SK-N-SH (cell line): Measurements from ENCODE around the gene SPATA25. TPM values are rescaled to one million over a fixed set of nuclear protein-coding genes. Genes with fewer than 3 reads are reported as not detected.
"Not testable (repeated sequence)": the region's sequence is repeated elsewhere in the genome, so short reads cannot be mapped to it uniquely, and the experiment has no call there.

Experiments used
- CTCF ChIA-PET: fragments of 300-600, 350-600 bp; formaldehyde crosslinking; extraction: SDS; loops from one replicate; lab custom pipeline; 2021; lab: Yijun Ruan, JAX
- POLR2A ChIA-PET: fragments of 350-600 bp; sonication (Branson Sonifier 250); formaldehyde crosslinking; extraction: SDS; loops from one replicate; lab custom pipeline; 2020; ENCODE audit warnings: antibody characterized with exemption, inconsistent platforms; lab: Yijun Ruan, JAX
- DNase-seq: peaks from one replicate; pipeline ENCODE4 v3.0.0; 2012
- H2AFZ ChIP-seq: fragments of 200-600 bp; sonication (generic); 2 replicates; pipeline ENCODE4 v1.8.1; 2016; ENCODE audit warnings: antibody characterized with exemption, mild to moderate bottlenecking, low read depth
- H3F3A ChIP-seq: fragments of 200-600 bp; sonication (generic); replicated peaks from 2 replicates; pipeline ENCODE3; 2016; ENCODE audit warnings: antibody characterized with exemption, mild to moderate bottlenecking; ENCODE audit not compliant: insufficient read depth
- H3K27ac ChIP-seq, 2 experiments: fragments of 200-500 bp in 1 of 2; fragments of 200-600 bp in 1 of 2; sonication (Bioruptor generic) in 1 of 2; sonication (generic), shearing (Covaris generic) in 1 of 2; 2 replicates each; pipeline versions ENCODE4 v1.5.1 to v1.6.1; 2014 to 2016; ENCODE audit warnings: low read depth in 2 of 2, inconsistent platforms in 1 of 2, low read length in 1 of 2, mild to moderate bottlenecking in 1 of 2, mixed read lengths in 1 of 2
- H3K27me3 ChIP-seq: fragments of 200-600 bp; sonication (generic), shearing (Covaris generic); 2 replicates; pipeline ENCODE4 v1.6.1; 2016; ENCODE audit warnings: mixed run types; ENCODE audit not compliant: insufficient read depth
- H3K36me3 ChIP-seq, 2 experiments: fragments of 200-500 bp in 1 of 2; fragments of 200-600 bp in 1 of 2; sonication (Bioruptor generic) in 1 of 2; sonication (generic) in 1 of 2; replicated peaks in 1 of 2; 2 replicates each; pipeline versions ENCODE3 to v1.5.1; 2014 to 2016; ENCODE audit warnings: low read length in 1 of 2, mild to moderate bottlenecking in 1 of 2; ENCODE audit not compliant: insufficient read depth in 2 of 2, control insufficient read depth in 1 of 2
- H3K4me1 ChIP-seq, 2 experiments: fragments of 200-500 bp in 1 of 2; fragments of 200-600 bp in 1 of 2; sonication (Bioruptor generic) in 1 of 2; sonication (generic), shearing (Covaris generic) in 1 of 2; 2 replicates each; pipeline versions ENCODE4 v1.5.1 to v1.6.1; 2014 to 2016; ENCODE audit warnings: low read depth in 1 of 2, low read length in 1 of 2, mixed run types in 1 of 2; ENCODE audit not compliant: insufficient read depth in 2 of 2, control insufficient read depth in 1 of 2
- H3K4me2 ChIP-seq: fragments of 200-600 bp; sonication (generic), shearing (Covaris generic); 2 replicates; pipeline ENCODE4 v1.6.1; 2017; ENCODE audit warnings: mixed run types
- H3K4me3 ChIP-seq, 2 experiments: fragments of 200-500 bp in 1 of 2; fragments of 200-600 bp in 1 of 2; sonication (Bioruptor generic) in 1 of 2; sonication (generic), shearing (Covaris generic) in 1 of 2; 2 replicates each; pipeline versions ENCODE4 v1.5.1 to v1.8.1; 2014 to 2016; ENCODE audit warnings: low read depth in 2 of 2, inconsistent platforms in 1 of 2, low read length in 1 of 2, mild to moderate bottlenecking in 1 of 2, mixed read lengths in 1 of 2, moderate library complexity in 1 of 2
- H3K79me2 ChIP-seq: fragments of 200-600 bp; sonication (generic); 2 replicates; pipeline ENCODE4 v1.8.1; 2017; ENCODE audit warnings: mild to moderate bottlenecking; ENCODE audit not compliant: insufficient read depth
- H3K9ac ChIP-seq: fragments of 200-600 bp; sonication (generic); 2 replicates; pipeline ENCODE4 v1.6.1; 2017; ENCODE audit warnings: mixed run types
- H3K9me2 ChIP-seq: fragments of 200-600 bp; sonication (generic); 2 replicates; pipeline ENCODE4 v1.6.1; 2017; ENCODE audit warnings: mixed run types
- H3K9me3 ChIP-seq: fragments of 200-600 bp; sonication (generic); 2 replicates; pipeline ENCODE4 v1.6.1; 2017; ENCODE audit warnings: mixed run types, mild to moderate bottlenecking, moderate library complexity
- H4K20me1 ChIP-seq: fragments of 200-600 bp; sonication (generic); 2 replicates; pipeline ENCODE4 v1.6.1; 2017; ENCODE audit warnings: mild to moderate bottlenecking, mixed run types; ENCODE audit not compliant: insufficient read depth
- FOSL2 ChIP-seq: IDR thresholded peaks from 2 replicates; pipeline ENCODE4 v1.4.0; 2012; ENCODE audit warnings: low read depth, mild to moderate bottlenecking, moderate library complexity, borderline replicate concordance
- GABPA ChIP-seq: IDR thresholded peaks from 2 replicates; pipeline ENCODE4 v1.4.0; 2012; ENCODE audit warnings: low read depth, mild to moderate bottlenecking
- MEF2A ChIP-seq: IDR thresholded peaks from 2 replicates; pipeline ENCODE4 v1.4.0; 2012; ENCODE audit warnings: low read depth, borderline replicate concordance
- POLR2AphosphoS5 ChIP-seq: IDR thresholded peaks from 2 replicates; pipeline ENCODE4 v1.6.1; 2012; ENCODE audit warnings: low read depth, low read length
- RXRA ChIP-seq: IDR thresholded peaks from 2 replicates; pipeline ENCODE4 v1.4.0; 2012; ENCODE audit warnings: low read depth, mild to moderate bottlenecking, borderline replicate concordance
- SMC3 ChIP-seq: IDR thresholded peaks from 2 replicates; pipeline ENCODE4 v1.6.1; 2012; ENCODE audit warnings: low read depth, low read length, improper control_type of control experiment
- WGBS: methylation state at CpG from one replicate; pipeline ENCODE4 v1.1.6; 2017; ENCODE audit warnings: low lambda C conversion rate; 5-methylcytosine and 5-hydroxymethylcytosine counted together
- polyA plus RNA-seq, 3 experiments: library from polyadenylated mRNA; depleted of rRNA; stranded (reverse); fragments of >200 nt; gene quantifications; 2 replicates each; pipeline ENCODE4 v1.2.3, GENCODE V29; 2012
- TF ChIP-seq, protein P1 (sequence below): fragments of 200-600 bp; sonication (generic); IDR thresholded peaks from 2 replicates; pipeline ENCODE4 v1.6.1; 2017; ENCODE audit warnings: antibody characterized with exemption, mild to moderate bottlenecking, moderate library complexity
- TF ChIP-seq, protein P2 (sequence below): fragments of 150-350 bp; IDR thresholded peaks from 2 replicates; pipeline ENCODE4 v1.6.1; 2016; ENCODE audit warnings: mild to moderate bottlenecking, low read depth, low read length
- TF ChIP-seq, protein P3 (sequence below): fragments of 150-350 bp; IDR thresholded peaks from 2 replicates; pipeline ENCODE4 v1.6.1; 2017; ENCODE audit warnings: antibody characterized with exemption, low read length, low read depth, borderline replicate concordance

The SPATA25 gene
- polyA plus RNA-seq, 1 of the 3 experiments (the other 2 are of a cell fraction): 1.3 TPM

DNA sequence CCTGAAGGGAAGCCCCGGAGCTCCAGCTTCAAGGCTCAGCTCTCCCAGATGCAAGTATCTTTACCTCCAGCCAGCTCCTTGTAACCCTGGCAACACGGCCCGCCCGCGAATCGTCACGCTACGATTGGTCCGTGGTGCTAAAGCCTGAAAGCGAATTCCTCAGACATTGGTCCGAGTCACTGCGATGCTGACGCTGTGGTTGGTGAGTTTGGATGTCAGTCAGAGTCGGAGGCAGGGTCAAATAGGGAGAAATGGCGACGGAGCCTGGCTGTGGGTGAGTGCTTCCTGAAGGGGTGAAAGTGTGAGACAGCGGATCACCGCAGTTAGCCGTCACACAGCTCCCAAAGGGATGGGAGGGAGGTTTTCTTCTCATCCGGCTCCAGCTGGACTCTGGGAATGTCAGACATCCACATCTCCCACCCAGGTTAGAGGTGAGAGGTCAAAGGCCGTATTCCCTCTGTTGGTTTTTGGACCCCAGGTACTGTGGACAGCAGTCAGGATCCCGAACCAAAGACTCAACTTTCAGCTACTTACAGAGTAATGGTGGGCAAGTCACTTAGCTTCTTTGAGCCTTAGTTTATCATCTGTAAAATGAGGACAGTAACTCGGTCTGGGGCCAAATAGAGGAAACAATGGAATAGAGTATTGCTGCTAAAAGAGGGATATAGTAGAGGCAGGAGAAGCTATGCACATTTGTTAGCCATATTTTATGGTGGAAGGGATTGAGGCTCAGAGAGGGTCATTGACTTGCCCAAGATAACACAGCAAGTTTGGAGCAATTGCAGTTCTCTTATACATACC lies 6.2 kb downstream of the SPATA25 start, which contains the start of gene ZSWIM1 (continued):
- TF ChIP-seq, protein P1, sequence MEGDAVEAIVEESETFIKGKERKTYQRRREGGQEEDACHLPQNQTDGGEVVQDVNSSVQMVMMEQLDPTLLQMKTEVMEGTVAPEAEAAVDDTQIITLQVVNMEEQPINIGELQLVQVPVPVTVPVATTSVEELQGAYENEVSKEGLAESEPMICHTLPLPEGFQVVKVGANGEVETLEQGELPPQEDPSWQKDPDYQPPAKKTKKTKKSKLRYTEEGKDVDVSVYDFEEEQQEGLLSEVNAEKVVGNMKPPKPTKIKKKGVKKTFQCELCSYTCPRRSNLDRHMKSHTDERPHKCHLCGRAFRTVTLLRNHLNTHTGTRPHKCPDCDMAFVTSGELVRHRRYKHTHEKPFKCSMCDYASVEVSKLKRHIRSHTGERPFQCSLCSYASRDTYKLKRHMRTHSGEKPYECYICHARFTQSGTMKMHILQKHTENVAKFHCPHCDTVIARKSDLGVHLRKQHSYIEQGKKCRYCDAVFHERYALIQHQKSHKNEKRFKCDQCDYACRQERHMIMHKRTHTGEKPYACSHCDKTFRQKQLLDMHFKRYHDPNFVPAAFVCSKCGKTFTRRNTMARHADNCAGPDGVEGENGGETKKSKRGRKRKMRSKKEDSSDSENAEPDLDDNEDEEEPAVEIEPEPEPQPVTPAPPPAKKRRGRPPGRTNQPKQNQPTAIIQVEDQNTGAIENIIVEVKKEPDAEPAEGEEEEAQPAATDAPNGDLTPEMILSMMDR: no peak
- TF ChIP-seq, protein P2, sequence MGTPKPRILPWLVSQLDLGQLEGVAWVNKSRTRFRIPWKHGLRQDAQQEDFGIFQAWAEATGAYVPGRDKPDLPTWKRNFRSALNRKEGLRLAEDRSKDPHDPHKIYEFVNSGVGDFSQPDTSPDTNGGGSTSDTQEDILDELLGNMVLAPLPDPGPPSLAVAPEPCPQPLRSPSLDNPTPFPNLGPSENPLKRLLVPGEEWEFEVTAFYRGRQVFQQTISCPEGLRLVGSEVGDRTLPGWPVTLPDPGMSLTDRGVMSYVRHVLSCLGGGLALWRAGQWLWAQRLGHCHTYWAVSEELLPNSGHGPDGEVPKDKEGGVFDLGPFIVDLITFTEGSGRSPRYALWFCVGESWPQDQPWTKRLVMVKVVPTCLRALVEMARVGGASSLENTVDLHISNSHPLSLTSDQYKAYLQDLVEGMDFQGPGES: peak; percentile 95
- TF ChIP-seq POLR2AphosphoS5 (peak; percentile 88), GABPA (no peak), FOSL2 (no peak)

DNA sequence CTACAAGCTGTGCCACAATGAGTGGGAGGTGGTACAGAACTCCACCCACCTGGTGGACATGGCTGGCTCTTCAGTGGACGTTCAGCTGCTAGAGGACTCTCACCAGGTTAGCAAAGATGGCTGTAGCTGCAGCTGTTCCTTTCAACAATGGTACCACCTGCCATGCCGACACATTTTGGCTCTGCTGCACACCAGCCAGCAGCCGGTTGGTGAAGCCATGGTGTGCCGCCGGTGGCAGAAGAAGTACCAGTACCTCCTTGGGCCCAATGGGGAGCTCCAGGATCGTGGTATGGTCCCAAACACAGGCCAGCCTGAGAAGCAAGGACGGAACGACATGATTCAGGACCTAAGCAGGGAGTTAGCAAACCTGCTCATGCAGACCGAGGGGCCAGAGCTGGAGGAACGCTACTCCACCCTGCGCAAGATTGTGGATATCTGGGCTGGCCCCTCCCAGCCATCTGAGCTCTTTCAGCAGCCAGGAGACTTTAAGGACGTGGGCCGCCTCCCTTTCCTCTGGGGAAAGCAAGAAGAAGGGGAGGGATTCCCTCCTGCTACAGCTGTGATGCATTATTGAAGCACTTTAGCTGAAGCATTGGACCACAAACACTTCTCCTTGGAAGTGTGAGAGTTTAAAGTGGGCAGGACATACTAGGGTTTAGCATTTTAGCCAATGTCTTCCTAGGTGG lies 9.2 kb downstream of the SPATA25 start:
- Histone ChIP-seq H3K4me2 (no peak overlapping the region), H3K9me3 (no peaks in the 10 kb centered on the region), H4K20me1 (no peaks in the 10 kb centered on the region), H3F3A (no peaks in the 10 kb centered on the region), H2AFZ (no peak overlapping the region), H3K9me2 (no peaks in the 10 kb centered on the region), H3K4me3 (no peak overlapping the region), H3K4me1 (peaks cover 0 to 3% of the 10 kb centered on the region in 2 experiments; a peak in 1 of 4 replicates), H3K36me3 (peaks cover 3 to 11% of the 10 kb centered on the region in 2 experiments), H3K79me2 (peaks cover 14% of the 10 kb centered on the region), H3K27me3 (no peaks in the 10 kb centered on the region), H3K27ac (no peak overlapping the region), H3K9ac (no peak overlapping the region)
- WGBS: 82% methylated on average over 10 of the region's 13 CpGs
- ChIA-PET CTCF (interaction anchor here (0.6 to 1.0 kb wide), 2 partner anchors 12 to 504 kb away, joined by 3 read pairs; no protein-coding TSS in a partner anchor), POLR2A (no interaction called here)
- DNase-seq: no peak
- TF ChIP-seq, protein P3, sequence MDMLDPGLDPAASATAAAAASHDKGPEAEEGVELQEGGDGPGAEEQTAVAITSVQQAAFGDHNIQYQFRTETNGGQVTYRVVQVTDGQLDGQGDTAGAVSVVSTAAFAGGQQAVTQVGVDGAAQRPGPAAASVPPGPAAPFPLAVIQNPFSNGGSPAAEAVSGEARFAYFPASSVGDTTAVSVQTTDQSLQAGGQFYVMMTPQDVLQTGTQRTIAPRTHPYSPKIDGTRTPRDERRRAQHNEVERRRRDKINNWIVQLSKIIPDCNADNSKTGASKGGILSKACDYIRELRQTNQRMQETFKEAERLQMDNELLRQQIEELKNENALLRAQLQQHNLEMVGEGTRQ: no peak

DNA sequence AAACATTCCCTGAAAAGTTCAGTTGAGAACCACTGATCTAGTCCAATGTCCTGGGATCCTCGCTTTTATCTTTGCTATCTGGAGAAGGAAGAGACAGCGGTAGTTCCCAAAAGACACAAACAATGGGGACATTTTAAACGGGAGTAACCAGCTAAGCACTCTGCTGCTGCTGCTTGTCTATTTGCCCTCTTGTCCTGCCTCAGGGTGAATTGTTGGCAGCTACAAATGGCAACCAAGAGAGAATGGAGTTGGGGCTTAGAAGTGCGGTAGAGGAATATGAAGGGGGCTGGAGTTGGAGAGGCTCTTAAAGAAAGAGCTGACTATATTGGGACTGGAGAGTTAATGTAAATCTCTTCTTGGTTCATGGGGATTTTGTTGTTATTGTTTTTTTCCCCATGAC lies 12.8 kb downstream of the SPATA25 start:
- DNase-seq: no peak
- TF ChIP-seq MEF2A (no peak), SMC3 (no peak), RXRA (no peak)
- TF ChIP-seq, protein P1: no peak
- Histone ChIP-seq H3K4me3 (no peak overlapping the region), H3F3A (no peaks in the 10 kb centered on the region), H4K20me1 (no peaks in the 10 kb centered on the region), H3K9me2 (no peaks in the 10 kb centered on the region), H3K27me3 (no peaks in the 10 kb centered on the region), H3K4me1 (no peaks in the 10 kb centered on the region), H3K9ac (no peak overlapping the region), H3K9me3 (no peaks in the 10 kb centered on the region), H3K4me2 (no peak overlapping the region), H2AFZ (no peak overlapping the region), H3K27ac (no peak overlapping the region), H3K36me3 (peaks cover 0 to 4% of the 10 kb centered on the region in 2 experiments), H3K79me2 (no peaks in the 10 kb centered on the region)
- ChIA-PET POLR2A (interaction anchor here (1.2 kb wide), 1 partner anchor 17 kb away, joined by 3 read pairs; the partner anchor contains the start of gene CTSA), CTCF (interaction anchor here (1.3 to 2.2 kb wide), 3 partner anchors 11 to 95 kb away, joined by 3 to 8 read pairs (median 3); partner anchors contain the start of gene NEURL2)
- 81% methylated on average over 4 of the region's 4 CpGs for WGBS

DNA sequence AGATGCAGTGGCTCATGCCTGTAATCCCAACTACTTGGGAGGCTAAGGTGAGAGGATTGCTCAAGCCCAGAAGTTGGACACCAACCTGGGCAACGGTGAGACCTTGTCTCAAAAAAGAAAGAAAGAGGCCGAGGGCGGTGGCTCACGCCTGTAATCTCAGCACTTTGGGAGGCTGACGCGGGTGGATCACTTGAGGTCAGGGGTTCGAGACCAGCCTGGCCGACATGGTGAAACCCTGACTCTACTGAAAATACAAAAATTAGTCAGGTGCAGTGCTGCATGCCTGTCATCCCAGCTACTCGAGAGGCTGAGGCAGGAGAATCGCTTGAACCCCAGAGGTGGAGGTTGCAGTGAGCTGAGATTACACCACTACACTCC lies 13.3 kb downstream of the SPATA25 start:
- H3K36me3 ChIP-seq, H3K9me2 ChIP-seq, H3K4me3 ChIP-seq, H3K4me1 ChIP-seq, H3K4me2 ChIP-seq, H3K9ac ChIP-seq, DNase-seq, H3K27ac ChIP-seq, POLR2A ChIA-PET, H3K79me2 ChIP-seq, H3K9me3 ChIP-seq, H4K20me1 ChIP-seq, H3K27me3 ChIP-seq, H2AFZ ChIP-seq, H3F3A ChIP-seq: not testable (repeated sequence)
- CTCF ChIA-PET: interaction anchor here (0.9 to 2.2 kb wide), 3 partner anchors 12 to 16 kb away, joined by 3 to 8 read pairs (median 3); partner anchors contain the start of genes NEURL2 and SPATA25
- WGBS: 91% methylated on average over 10 of the region's 10 CpGs
